Measurements from ENCODE around the gene NME3. TPM values are rescaled to one million over a fixed set of nuclear protein-coding genes. Genes with fewer than 3 reads are reported as not detected.

The NME3 gene
- total RNA-seq, 1 donor from 2014 or later, result 15.6 TPM

DNA sequence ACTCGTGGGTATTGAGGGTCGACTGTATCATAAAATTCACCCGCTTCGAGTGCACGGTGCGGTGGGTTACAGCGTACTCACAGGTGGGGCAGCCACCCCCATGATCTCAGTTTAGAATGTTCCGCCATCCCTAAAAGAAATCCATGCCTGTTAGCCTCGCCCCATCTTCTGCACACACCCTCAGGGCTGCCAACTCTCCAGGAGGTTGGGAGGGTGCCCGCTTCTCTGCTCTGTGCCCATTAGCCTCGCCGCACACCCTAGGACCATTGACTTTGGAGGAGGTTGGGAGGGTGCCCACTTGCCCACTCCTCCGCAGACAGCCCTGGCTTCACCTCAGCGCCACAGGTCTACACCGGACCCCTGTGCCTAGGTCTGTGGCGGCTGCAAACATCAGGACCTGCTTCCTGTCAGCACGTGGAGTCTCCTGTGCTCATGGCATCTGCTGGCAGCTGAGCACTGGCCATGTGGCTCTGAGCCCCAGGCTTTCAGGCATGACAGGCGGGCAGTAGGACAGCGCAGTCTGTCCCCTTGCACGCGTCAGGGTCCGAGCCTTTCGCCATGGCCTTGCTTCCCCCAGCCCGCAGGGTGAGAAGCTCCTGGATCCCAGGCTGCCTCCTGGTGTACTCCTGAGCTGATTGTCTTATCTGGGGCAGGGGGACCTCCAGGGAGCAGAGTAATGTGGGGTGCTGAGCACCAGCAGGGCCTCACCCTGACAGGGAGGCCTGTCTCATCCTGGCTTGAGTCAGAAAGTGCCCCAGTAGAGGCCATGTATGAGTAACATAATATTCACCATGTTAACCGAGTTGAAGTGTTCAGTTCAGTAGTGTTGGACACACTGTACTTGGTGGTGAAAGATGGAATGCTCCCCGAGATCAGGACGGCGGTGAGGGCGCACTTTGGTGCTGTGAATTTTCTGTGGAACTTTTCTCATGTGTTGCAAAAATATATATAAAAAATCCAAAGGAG is 21.9 kb downstream of the NME3 start:
- Histone ChIP-seq H3K4me1 (no peaks in the 10 kb centered on the region), H3K9me3 (ENCODE audit: low read depth) (no peaks in the 10 kb centered on the region), H3F3A (ENCODE audit: low read depth) (no peaks in the 10 kb centered on the region), H3K36me3 (no peaks in the 10 kb centered on the region), H4K20me1 (ENCODE audit: low read depth) (no peaks in the 10 kb centered on the region), H2AFZ (replicated peaks) (no peak overlapping the region), H3K27me3 (no peaks in the 10 kb centered on the region), H3K9ac (no peak overlapping the region), H3K79me2 (ENCODE audit: low read depth) (no peaks in the 10 kb centered on the region), H3K4me3 (no peak overlapping the region), H3K27ac (no peak overlapping the region), H3K4me2 (no peak overlapping the region)
- no peaks in the 10 kb centered on the region for H3K9me3 Mint-ChIP-seq
- no peak for DNase-seq (ENCODE audit: low spot score)
- TF ChIP-seq EZH2 (IDR thresholded peaks at IDR 0.05), result no peak
- TF ChIP-seq, protein P1, sequence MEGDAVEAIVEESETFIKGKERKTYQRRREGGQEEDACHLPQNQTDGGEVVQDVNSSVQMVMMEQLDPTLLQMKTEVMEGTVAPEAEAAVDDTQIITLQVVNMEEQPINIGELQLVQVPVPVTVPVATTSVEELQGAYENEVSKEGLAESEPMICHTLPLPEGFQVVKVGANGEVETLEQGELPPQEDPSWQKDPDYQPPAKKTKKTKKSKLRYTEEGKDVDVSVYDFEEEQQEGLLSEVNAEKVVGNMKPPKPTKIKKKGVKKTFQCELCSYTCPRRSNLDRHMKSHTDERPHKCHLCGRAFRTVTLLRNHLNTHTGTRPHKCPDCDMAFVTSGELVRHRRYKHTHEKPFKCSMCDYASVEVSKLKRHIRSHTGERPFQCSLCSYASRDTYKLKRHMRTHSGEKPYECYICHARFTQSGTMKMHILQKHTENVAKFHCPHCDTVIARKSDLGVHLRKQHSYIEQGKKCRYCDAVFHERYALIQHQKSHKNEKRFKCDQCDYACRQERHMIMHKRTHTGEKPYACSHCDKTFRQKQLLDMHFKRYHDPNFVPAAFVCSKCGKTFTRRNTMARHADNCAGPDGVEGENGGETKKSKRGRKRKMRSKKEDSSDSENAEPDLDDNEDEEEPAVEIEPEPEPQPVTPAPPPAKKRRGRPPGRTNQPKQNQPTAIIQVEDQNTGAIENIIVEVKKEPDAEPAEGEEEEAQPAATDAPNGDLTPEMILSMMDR (IDR thresholded peaks at IDR 0.05), result no peak
- no peak for TF ChIP-seq EZH2phosphoT487 (IDR thresholded peaks at IDR 0.05)
- H3K4me3 Mint-ChIP-seq, result no peak overlapping the region
- H3K36me3 Mint-ChIP-seq, result peaks cover 6% of the 10 kb centered on the region
- H3K27ac Mint-ChIP-seq, result no peak overlapping the region
- no peaks in the 10 kb centered on the region for H3K27me3 Mint-ChIP-seq (ENCODE audit: insufficient read depth, low read depth)
- no peaks in the 10 kb centered on the region for H3K4me1 Mint-ChIP-seq

DNA sequence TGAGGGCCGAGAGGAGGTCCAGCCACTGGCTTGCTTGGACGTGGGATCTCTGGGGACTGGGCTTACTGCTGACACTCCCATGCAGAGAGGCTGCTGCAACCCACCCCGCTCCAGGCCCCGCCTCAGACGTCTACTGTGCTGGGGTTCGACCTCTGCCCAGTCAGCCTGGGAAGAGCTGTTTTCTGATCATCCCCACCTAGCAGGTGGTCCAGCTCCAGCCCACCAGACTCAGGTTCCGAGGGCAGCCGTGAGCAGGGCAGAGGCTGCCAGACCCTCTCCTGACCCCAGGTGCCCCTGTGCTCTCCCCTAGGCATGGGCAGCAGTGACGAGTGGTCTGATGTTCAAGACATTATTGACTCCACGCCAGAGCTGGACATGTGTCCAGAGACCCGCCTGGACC is 23.4 kb downstream of the NME3 start:
- Histone ChIP-seq H3K4me2 (no peak overlapping the region), H3K9me3 (ENCODE audit: low read depth) (no peaks in the 10 kb centered on the region), H3K36me3 (no peaks in the 10 kb centered on the region), H3K9ac (no peak overlapping the region), H3K4me1 (no peaks in the 10 kb centered on the region), H3F3A (ENCODE audit: low read depth) (no peaks in the 10 kb centered on the region), H3K79me2 (ENCODE audit: low read depth) (no peaks in the 10 kb centered on the region), H4K20me1 (ENCODE audit: low read depth) (no peaks in the 10 kb centered on the region), H3K27me3 (no peaks in the 10 kb centered on the region), H3K4me3 (no peak overlapping the region), H2AFZ (replicated peaks) (no peak overlapping the region), H3K27ac (no peak overlapping the region)
- no peaks in the 10 kb centered on the region for H3K27me3 Mint-ChIP-seq (ENCODE audit: insufficient read depth, low read depth)
- H3K4me3 Mint-ChIP-seq, result no peak overlapping the region
- no peak for TF ChIP-seq EZH2phosphoT487 (IDR thresholded peaks at IDR 0.05)
- TF ChIP-seq EZH2 (IDR thresholded peaks at IDR 0.05), result no peak
- TF ChIP-seq, protein P1 (IDR thresholded peaks at IDR 0.05), result no peak
- no peak overlapping the region for H3K27ac Mint-ChIP-seq
- H3K4me1 Mint-ChIP-seq, result no peaks in the 10 kb centered on the region
- DNase-seq (ENCODE audit: low spot score), result no peak
- H3K36me3 Mint-ChIP-seq, result peaks cover 4% of the 10 kb centered on the region
- no peaks in the 10 kb centered on the region for H3K9me3 Mint-ChIP-seq

DNA sequence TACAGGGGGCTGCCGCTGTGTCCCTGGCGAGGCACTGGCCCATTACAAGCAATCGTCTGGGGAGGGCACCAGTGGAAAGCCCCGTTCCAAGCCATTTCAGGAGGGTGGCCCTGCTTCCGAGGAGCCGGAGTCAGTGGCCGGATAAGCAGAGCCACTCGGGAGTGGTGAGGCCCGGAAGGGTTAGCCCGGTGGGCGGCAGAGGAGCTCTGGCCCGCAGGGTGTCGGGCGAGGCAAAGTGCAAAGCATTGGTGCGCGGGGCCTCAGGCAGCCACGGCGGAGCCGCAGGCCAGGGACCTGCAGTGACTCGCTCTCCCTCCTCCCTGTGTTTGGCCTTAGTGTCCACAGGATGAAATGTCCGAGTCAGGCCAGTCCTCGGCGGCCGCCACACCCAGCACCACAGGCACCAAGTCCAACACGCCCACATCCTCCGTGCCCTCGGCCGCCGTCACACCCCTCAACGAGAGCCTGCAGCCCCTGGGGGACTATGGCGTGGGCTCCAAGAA is 24.6 kb downstream of the NME3 start:
- no peaks in the 10 kb centered on the region for H3K9me3 ChIP-seq (ENCODE audit: low read depth)
- no peak overlapping the region for H3K27ac ChIP-seq
- H3K4me2 ChIP-seq, result no peak overlapping the region
- H4K20me1 ChIP-seq (ENCODE audit: low read depth), result no peaks in the 10 kb centered on the region
- H3K4me1 ChIP-seq, result no peaks in the 10 kb centered on the region
- no peak overlapping the region for H3K27ac Mint-ChIP-seq
- H3K27me3 ChIP-seq, result no peaks in the 10 kb centered on the region
- no peak for DNase-seq (ENCODE audit: low spot score)
- no peaks in the 10 kb centered on the region for H3K27me3 Mint-ChIP-seq (ENCODE audit: insufficient read depth, low read depth)
- no peak overlapping the region for H3K4me3 ChIP-seq
- H3K36me3 ChIP-seq, result no peaks in the 10 kb centered on the region
- no peak overlapping the region for H3K4me3 Mint-ChIP-seq
- H3K4me1 Mint-ChIP-seq, result no peaks in the 10 kb centered on the region
- no peaks in the 10 kb centered on the region for H3K9me3 Mint-ChIP-seq
- H3K9ac ChIP-seq, result no peak overlapping the region
- no peak overlapping the region for H2AFZ ChIP-seq (replicated peaks)
- no peaks in the 10 kb centered on the region for H3F3A ChIP-seq (ENCODE audit: low read depth)
- TF ChIP-seq EZH2 (IDR thresholded peaks at IDR 0.05), result no peak
- no peak for TF ChIP-seq EZH2phosphoT487 (IDR thresholded peaks at IDR 0.05)
- TF ChIP-seq, protein P1 (IDR thresholded peaks at IDR 0.05), result no peak
- peaks cover 4% of the 10 kb centered on the region for H3K36me3 Mint-ChIP-seq
- H3K79me2 ChIP-seq (ENCODE audit: low read depth), result no peaks in the 10 kb centered on the region

Measured in neural progenitor cell (in vitro differentiated cells).